Caco-2 (cell line): ENCODE measurements around the gene PRB2. TPM values are rescaled to one million over a fixed set of nuclear protein-coding genes. Genes with fewer than 3 reads are reported as not detected.

Experiments used
- BruUV-seq: library from RNA; stranded (reverse); fragments of 400-500 nt; replicated peaks from 2 replicates; lab custom pipeline; 2021; lab: Mats Ljungman, UMichigan
- CTCF ChIA-PET: fragments of 300-600 bp; sonication (Branson Sonifier 250); formaldehyde crosslinking; loops from one replicate; lab custom pipeline; 2022; ENCODE audit warnings: antibody characterized with exemption; lab: Charles Lee
- POLR2A ChIA-PET: fragments of 300-600 bp; sonication (Branson Sonifier 250); formaldehyde crosslinking; loops from one replicate; lab custom pipeline; 2022; ENCODE audit warnings: antibody characterized with exemption; lab: Charles Lee
- DNase-seq, 2 experiments: peaks; one replicate each; pipeline versions ENCODE4 v3.0.0 to v3.0.0-alpha.2; 2020 to 2022
- H3K27me3 ChIP-seq: replicated peaks from 2 replicates; pipeline ENCODE4 v1.6.0; 2011; ENCODE audit warnings: low read length; ENCODE audit not compliant: control insufficient read depth, insufficient read depth
- H3K36me3 ChIP-seq: 2 replicates; pipeline ENCODE4 v1.5.1; 2011; ENCODE audit warnings: low read length; ENCODE audit not compliant: control insufficient read depth, insufficient read depth
- H3K4me1 ChIP-seq: fragments of 250-450 bp; sonication (Bioruptor Pico); 2 replicates; pipeline ENCODE4 v1.5.1; 2020; ENCODE audit warnings: mild to moderate bottlenecking
- H3K4me3 ChIP-seq: 2 replicates; pipeline ENCODE4 v1.5.1; 2011; ENCODE audit warnings: low read depth, mild to moderate bottlenecking, control low read depth, low read length
- H3K9me3 ChIP-seq: fragments of 250-450 bp; sonication (Bioruptor Pico); 2 replicates; pipeline ENCODE4 v1.5.1; 2020; ENCODE audit warnings: mild to moderate bottlenecking, moderate library complexity
- H3K27ac Mint-ChIP-seq: one replicate; pipeline ENCODE4 v1.8.0; 2022; ENCODE audit warnings: mixed read lengths; ENCODE audit not compliant: unreplicated experiment
- H3K27me3 Mint-ChIP-seq: one replicate; pipeline ENCODE4 v1.8.0; 2022; ENCODE audit warnings: mixed read lengths; ENCODE audit not compliant: insufficient read depth, unreplicated experiment
- H3K36me3 Mint-ChIP-seq: one replicate; pipeline ENCODE4 v1.8.0; 2022; ENCODE audit warnings: mild to moderate bottlenecking, mixed read lengths; ENCODE audit not compliant: insufficient read depth, unreplicated experiment
- H3K4me1 Mint-ChIP-seq: one replicate; pipeline ENCODE4 v1.8.0; 2022; ENCODE audit warnings: low read depth, mixed read lengths; ENCODE audit not compliant: unreplicated experiment
- H3K4me3 Mint-ChIP-seq: one replicate; pipeline ENCODE4 v1.8.0; 2022; ENCODE audit warnings: mild to moderate bottlenecking, moderate library complexity, mixed read lengths; ENCODE audit not compliant: unreplicated experiment
- H3K9me3 Mint-ChIP-seq: one replicate; pipeline ENCODE4 v1.8.0; 2022; ENCODE audit warnings: mixed read lengths; ENCODE audit not compliant: unreplicated experiment
- CTCF ChIP-seq, 2 experiments: fragments of 200-600 bp in 1 of 2; IDR thresholded peaks; 1 replicate in 1 of 2; 2 replicates in 1 of 2; pipeline versions ENCODE4 v1.5.1 to v1.8.0; 2011 to 2022; ENCODE audit warnings: antibody characterized with exemption in 1 of 2, control low read depth in 1 of 2, inconsistent platforms in 1 of 2, low read depth in 1 of 2, low read length in 1 of 2, mild to moderate bottlenecking in 1 of 2, moderate library complexity in 1 of 2; ENCODE audit not compliant: insufficient read depth in 1 of 2, severe bottlenecking in 1 of 2, unreplicated experiment in 1 of 2
- intact Hi-C: fragments of 100-400 bp; cut with micrococcal nuclease; formaldehyde crosslinking; loops from one replicate; pipeline ENCODE4 v1.10.0; 2022; ENCODE audit not compliant: unreplicated experiment
- total RNA-seq: library from RNA; stranded (reverse); gene quantifications from 2 replicates; pipeline ENCODE4 v1.2.3, GENCODE V29; 2022

Gene PRB2
- total RNA-seq, 1 experiment from 2014 or later, result not detected

GRCh38 chr12:11347810-11348209, 47.6 kb downstream of the PRB2 start:
- intact Hi-C loops, result no loop called here
- Mint-ChIP-seq H3K36me3 (no peaks in the 10 kb centered on the region), H3K27me3 (peaks cover 4% of the 10 kb centered on the region), H3K4me1 (peaks cover 7% of the 10 kb centered on the region), H3K4me3 (no peak overlapping the region), H3K9me3 (no peaks in the 10 kb centered on the region), H3K27ac (no peak overlapping the region)
- peak; percentile 53 to 65 for TF ChIP-seq CTCF (IDR thresholded peaks at IDR 0.05; ENCODE audit: insufficient read depth in 1 of 2, low read depth in 1 of 2, low read length in 1 of 2, severe bottlenecking in 1 of 2, unreplicated experiment in 1 of 2)
- Histone ChIP-seq H3K27me3 (no peaks in the 10 kb centered on the region), H3K36me3 (no peaks in the 10 kb centered on the region), H3K4me1 (no peaks in the 10 kb centered on the region), H3K9me3 (no peaks in the 10 kb centered on the region), H3K4me3 (no peak overlapping the region)
- BruUV-seq, result no TSS peak
- CTCF ChIA-PET, result no interaction called here
- POLR2A ChIA-PET, result no interaction called here
- DNase-seq, result peak in 1 of 2 experiments; percentile 9

DNA sequence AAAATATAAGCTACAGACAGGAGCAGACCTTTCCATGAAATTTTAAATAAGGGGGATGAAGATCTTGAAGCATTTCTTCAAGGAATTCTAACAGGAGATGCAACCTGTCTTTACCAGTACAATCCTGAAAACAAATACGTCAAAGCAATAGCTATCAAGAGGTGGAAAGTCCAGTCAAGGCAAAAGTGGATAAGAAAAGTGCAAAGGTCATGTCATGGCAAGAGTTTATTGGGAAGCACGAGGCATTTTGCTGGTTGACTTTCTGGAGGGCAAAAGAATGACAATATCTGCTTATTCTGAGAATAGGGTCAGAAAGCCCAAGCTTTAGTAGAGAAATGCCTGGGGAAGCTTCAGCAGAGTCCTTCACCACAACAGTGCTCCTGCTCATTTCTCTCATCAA, 50.9 kb downstream of the PRB2 start:
- Histone ChIP-seq H3K4me3 (no peak overlapping the region), H3K36me3 (no peaks in the 10 kb centered on the region), H3K4me1 (no peaks in the 10 kb centered on the region), H3K27me3 (no peaks in the 10 kb centered on the region; the same call in 1 of the 2 replicates), H3K9me3 (no peaks in the 10 kb centered on the region)
- peak in 1 of 2 experiments; percentile 4 for DNase-seq
- CTCF ChIA-PET, result no interaction called here
- Mint-ChIP-seq H3K9me3 (no peaks in the 10 kb centered on the region), H3K4me1 (peaks cover 7% of the 10 kb centered on the region), H3K27ac (no peak overlapping the region), H3K27me3 (no peaks in the 10 kb centered on the region), H3K4me3 (no peak overlapping the region), H3K36me3 (no peaks in the 10 kb centered on the region)
- no TSS peak for BruUV-seq
- intact Hi-C loops, result no loop called here
- TF ChIP-seq CTCF (IDR thresholded peaks at IDR 0.05; ENCODE audit: insufficient read depth in 1 of 2, low read depth in 1 of 2, low read length in 1 of 2, severe bottlenecking in 1 of 2, unreplicated experiment in 1 of 2), result no peak
- POLR2A ChIA-PET, result no interaction called here

Other genes starting within 250 kb of the PRB2 start
- gene SMIM10L1, start 224.4 kb downstream of the PRB2 start, total RNA-seq, result 22.4 and 24.9 TPM in 2 replicates
- not detected in 2 replicates for gene TAS2R42, start 208.6 kb downstream of the PRB2 start, total RNA-seq
- not detected in 2 replicates for gene PRB3, start 125.9 kb downstream of the PRB2 start, total RNA-seq
- not detected in 2 replicates for gene PRB4, start 85.1 kb downstream of the PRB2 start, total RNA-seq